Skeletal muscle tissue (tissue), 4 donors: ENCODE data around the gene CEBPB. TPM values are rescaled to one million over a fixed set of nuclear protein-coding genes. Genes with fewer than 3 reads are reported as not detected.

Experiments used
- H3K27ac ChIP-seq: one replicate; pipeline ENCODE4 v1.7.0; 2013; ENCODE audit warnings: mild to moderate bottlenecking, low read depth, low read length, inconsistent platforms
- H3K27me3 ChIP-seq, 3 donors: one replicate each; pipeline ENCODE4 v1.7.0; 2013; ENCODE audit warnings: low read length in 3 of 3; ENCODE audit not compliant: control insufficient read depth in 3 of 3, insufficient read depth in 3 of 3
- H3K36me3 ChIP-seq, 3 donors: one replicate each; pipeline ENCODE4 v1.7.0; 2013; ENCODE audit warnings: low read length in 3 of 3; ENCODE audit not compliant: control insufficient read depth in 3 of 3, insufficient read depth in 3 of 3
- H3K4me1 ChIP-seq, 3 donors: one replicate each; pipeline ENCODE4 v1.7.0; 2013; ENCODE audit warnings: low read length in 3 of 3, mild to moderate bottlenecking in 3 of 3; ENCODE audit not compliant: control insufficient read depth in 3 of 3, insufficient read depth in 3 of 3
- H3K4me3 ChIP-seq, 3 donors: one replicate each; pipeline ENCODE4 v1.7.0; 2013; ENCODE audit warnings: low read length in 3 of 3
- H3K9ac ChIP-seq, 3 donors: one replicate each; pipeline ENCODE4 v1.7.0; 2013; ENCODE audit warnings: low read length in 3 of 3, mild to moderate bottlenecking in 3 of 3, moderate library complexity in 2 of 3, low read depth in 1 of 3
- H3K9me3 ChIP-seq, 3 donors: one replicate each; pipeline ENCODE4 v1.7.0; 2013; ENCODE audit warnings: low read length in 3 of 3; ENCODE audit not compliant: control insufficient read depth in 3 of 3
- total RNA-seq: library from RNA; depleted of rRNA; stranded (reverse); fragments of >200 nt; gene quantifications from one replicate; pipeline ENCODE4 v1.2.3, GENCODE V29; 2014
- donor health status: Osteomylitis.

Gene CEBPB
- total RNA-seq, 1 donor from 2014 or later: 7.3 TPM

- no peak overlapping the region for H3K27ac ChIP-seq
- no peak overlapping the region for H3K9ac ChIP-seq
These were observed 4.3 kb upstream of the CEBPB start for GRCh38 chr20:50186151-50186885.

GRCh38 chr20:50186987-50187402 lies 3.6 kb upstream of the CEBPB start:
- Histone ChIP-seq H3K9ac (peak overlapping the region in 1 of 3 donors; percentile 3), H3K36me3 (peaks cover 0 to 12% (median 0%) of the 10 kb centered on the region in 3 donors), H3K27me3 (no peaks in the 10 kb centered on the region), H3K27ac (no peak overlapping the region), H3K9me3 (no peaks in the 10 kb centered on the region), H3K4me1 (peaks cover 0 to 16% (median 13%) of the 10 kb centered on the region in 3 donors), H3K4me3 (no peak overlapping the region)

More at GRCh38 chr20:50186151-50186885, 4.3 kb upstream of the CEBPB start:
- no peaks in the 10 kb centered on the region for H3K27me3 ChIP-seq
- H3K4me1 ChIP-seq: peaks cover 0 to 10% (median 9%) of the 10 kb centered on the region in 3 donors
- H3K9me3 ChIP-seq: no peaks in the 10 kb centered on the region
- no peak overlapping the region for H3K4me3 ChIP-seq
- H3K36me3 ChIP-seq: peaks cover 0 to 6% (median 0%) of the 10 kb centered on the region in 3 donors

- Histone ChIP-seq H3K9ac (peak overlapping the region in 1 of 3 donors; percentile 3), H3K9me3 (no peaks in the 10 kb centered on the region), H3K36me3 (peaks cover 0 to 12% (median 0%) of the 10 kb centered on the region in 3 donors), H3K4me1 (peaks cover 0 to 16% (median 13%) of the 10 kb centered on the region in 3 donors), H3K27ac (no peak overlapping the region), H3K4me3 (no peak overlapping the region), H3K27me3 (no peaks in the 10 kb centered on the region)
These were observed 3.1 kb upstream of the CEBPB start for GRCh38 chr20:50187403-50188051.

GRCh38 chr20:50188287-50188688 lies 2.3 kb upstream of the CEBPB start:
- Histone ChIP-seq H3K36me3 (peaks cover 0 to 20% (median under 1%) of the 10 kb centered on the region in 3 donors), H3K27ac (no peak overlapping the region), H3K4me1 (peaks cover 3 to 22% (median 20%) of the 10 kb centered on the region in 3 donors), H3K9ac (no peak overlapping the region), H3K9me3 (no peaks in the 10 kb centered on the region), H3K27me3 (no peaks in the 10 kb centered on the region), H3K4me3 (no peak overlapping the region)

- Histone ChIP-seq H3K9me3 (no peaks in the 10 kb centered on the region), H3K36me3 (peaks cover 0 to 21% (median 2%) of the 10 kb centered on the region in 3 donors), H3K9ac (no peak overlapping the region), H3K27me3 (no peaks in the 10 kb centered on the region), H3K4me3 (no peak overlapping the region), H3K4me1 (peaks cover 11 to 30% (median 28%) of the 10 kb centered on the region in 3 donors), H3K27ac (no peak overlapping the region)
These were observed 1.6 kb upstream of the CEBPB start for GRCh38 chr20:50188879-50189680.

- Histone ChIP-seq H3K36me3 (peaks cover 0 to 21% (median 3%) of the 10 kb centered on the region in 3 donors), H3K4me3 (no peak overlapping the region), H3K9me3 (no peaks in the 10 kb centered on the region), H3K9ac (peak overlapping the region in 2 of 3 donors; percentile 59 to 100), H3K27ac (peak overlapping the region; percentile 99), H3K4me1 (peaks cover 17 to 37% (median 34%) of the 10 kb centered on the region in 3 donors), H3K27me3 (no peaks in the 10 kb centered on the region)
These were observed 864 bp upstream of the CEBPB start for GRCh38 chr20:50189681-50190250.

- peak overlapping the region; percentile 100 for H3K9ac ChIP-seq
- no peaks in the 10 kb centered on the region for H3K27me3 ChIP-seq
- H3K27ac ChIP-seq: peak overlapping the region; percentile 99
- peak overlapping the region in 2 of 3 donors; percentile 98 to 99 for H3K4me3 ChIP-seq
- H3K36me3 ChIP-seq: peaks cover 0 to 21% (median 4%) of the 10 kb centered on the region in 3 donors
- H3K4me1 ChIP-seq: peaks cover 17 to 42% (median 40%) of the 10 kb centered on the region in 3 donors
- H3K9me3 ChIP-seq: no peaks in the 10 kb centered on the region
These were observed 474 bp downstream of the CEBPB start for GRCh38 chr20:50191065-50191543.

- Histone ChIP-seq H3K4me3 (peak overlapping the region; percentile 88 to 99 (median 98)), H3K9ac (peak overlapping the region; percentile 100), H3K36me3 (peaks cover 0 to 21% (median 4%) of the 10 kb centered on the region in 3 donors), H3K27me3 (no peaks in the 10 kb centered on the region), H3K27ac (peak overlapping the region; percentile 99), H3K9me3 (no peaks in the 10 kb centered on the region), H3K4me1 (peaks cover 17 to 39% (median 38%) of the 10 kb centered on the region in 3 donors)
These were observed 1.1 kb downstream of the CEBPB start for GRCh38 chr20:50191544-50192363.
